ENCODE data around the gene LAIR2. TPM values are rescaled to one million over a fixed set of nuclear protein-coding genes. Genes with fewer than 3 reads are reported as not detected.

LAIR2 gene
- total and polyA plus RNA-seq, 10 of the 15 experiments (the other 5 are each of a cell fraction or from before 2014, with no cell fraction given) = not detected

- no peak for DNase-seq (ENCODE audit: low read depth, low spot score)
- Histone ChIP-seq H3K9ac (ENCODE audit: control insufficient read depth, insufficient read depth, low read length) (no peak overlapping the region), H3K4me2 (ENCODE audit: control insufficient read depth, insufficient read depth) (no peak overlapping the region), H3K36me3 (ENCODE audit: control insufficient read depth in 2 of 2, insufficient read depth in 2 of 2, low read length in 1 of 2) (no peaks in the 10 kb centered on the region), H3K4me3 (no peak overlapping the region), H2AFZ (ENCODE audit: control insufficient read depth, low read depth, low read length) (no peak overlapping the region), H4K20me1 (ENCODE audit: control insufficient read depth, insufficient read depth) (no peaks in the 10 kb centered on the region), H3K4me1 (ENCODE audit: control insufficient read depth, insufficient read depth, low read length) (peaks cover 7% of the 10 kb centered on the region; the same call in 1 of the 2 replicates), H3K27ac (ENCODE audit: control insufficient read depth, insufficient read depth) (no peak overlapping the region), H3K9me3 (replicated peaks; ENCODE audit: control insufficient read depth, insufficient read depth, low read length) (no peaks in the 10 kb centered on the region), H3K79me2 (ENCODE audit: control insufficient read depth, insufficient read depth, low read length) (no peaks in the 10 kb centered on the region), H3K27me3 (replicated peaks in 1 of 2; ENCODE audit: control insufficient read depth in 2 of 2, insufficient read depth in 2 of 2, low read length in 1 of 2) (no peaks in the 10 kb centered on the region; a peak in 1 of 4 replicates)
- no peak for FAIRE-seq
- POLR2A ChIA-PET = no interaction called here
- RAD21 ChIA-PET (ENCODE audit: unreplicated experiment) = interaction anchor here (0.8 to 6.5 kb wide), 5 partner anchors 141 to 652 kb away, joined by 3 to 59 read pairs (median 4); no protein-coding TSS in a partner anchor
- SMC1A ChIA-PET (ENCODE audit: uncharacterized antibody, unreplicated experiment) = interaction anchor here (1.1 to 7.3 kb wide), 5 partner anchors 52 to 202 kb away, joined by 3 to 118 read pairs (median 20); no protein-coding TSS in a partner anchor
- WGBS (ENCODE audit: insufficient coverage, insufficient replicate concordance, low lambda C conversion rate, missing lambda C conversion rate) = 0% methylated on average over 2 of the region's 2 CpGs
- ATAC-seq = no peak
- TF ChIP-seq RUNX3 (IDR thresholded peaks at IDR 0.05; ENCODE audit: low read length) (peak; percentile 69), STAT3 (IDR thresholded peaks at IDR 0.05; ENCODE audit: low read depth, low read length) (no peak)
- CTCF ChIA-PET = interaction anchor here (1.0 to 8.5 kb wide), 12 partner anchors 11 to 203 kb away, joined by 3 to 236 read pairs (median 10); partner anchors contain the start of gene LILRB4
- BruUV-seq (replicated peaks) = no TSS peak
- in situ Hi-C loops (cut with MboI) (no loop called here), intact Hi-C loops (cut with micrococcal nuclease; ENCODE audit: unreplicated experiment) (loop anchor here (5.0 kb wide), 2 partner anchors 37 to 72 kb away; no protein-coding TSS in a partner anchor)
Measured at GRCh38 chr19:54480051-54480450, 22.6 kb upstream of the LAIR2 start.

- ChIA-PET POLR2A (no interaction called here), CTCF (interaction anchor here (0.6 to 8.5 kb wide), 28 partner anchors 10 to 582 kb away, joined by 3 to 236 read pairs (median 4); partner anchors contain the start of genes CNOT3, LILRA2, LILRB4 and RDH13), RAD21 (ENCODE audit: unreplicated experiment) (interaction anchor here (0.7 to 6.5 kb wide), 9 partner anchors 8 to 203 kb away, joined by 3 to 59 read pairs (median 4); partner anchors contain the start of gene CDC42EP5)
- TF ChIP-seq CTCF (IDR thresholded peaks at IDR 0.05 in 2 of 3, conservative IDR thresholded peaks at IDR 0.05 in 1 of 3; ENCODE audit: control insufficient read depth in 2 of 3, extremely low read depth in 1 of 3, insufficient read depth in 1 of 3, low read depth in 3 of 3, low read length in 3 of 3) (peak; percentile 61 to 74 (median 69)), MTA2 (IDR thresholded peaks at IDR 0.05; ENCODE audit: low read depth) (no peak), RCOR1 (conservative IDR thresholded peaks at IDR 0.05; ENCODE audit: low read depth, low read length) (no peak), IRF4 (IDR thresholded peaks at IDR 0.05; ENCODE audit: low read depth, low read length) (0 out of 2 replicates have a peak, but pooled peaks have one; percentile 60), RAD21 (IDR thresholded peaks at IDR 0.05; ENCODE audit: insufficient read depth, low read depth, low read length) (peak; percentile 83), MEF2B (IDR thresholded peaks at IDR 0.05; ENCODE audit: partially characterized antibody, poor library complexity, severe bottlenecking) (no peak), PKNOX1 (IDR thresholded peaks at IDR 0.05) (peak; percentile 49; the same call in 1 of the 2 replicates), PAX8 (IDR thresholded peaks at IDR 0.05) (no peak), NBN (IDR thresholded peaks at IDR 0.05) (no peak), EED (IDR thresholded peaks at IDR 0.05; ENCODE audit: low read depth) (no peak)
Measured at GRCh38 chr19:54481326-54481930, 21.2 kb upstream of the LAIR2 start.

More at GRCh38 chr19:54481326-54481930, 21.2 kb upstream of the LAIR2 start:
- H4K20me1 ChIP-seq (ENCODE audit: control insufficient read depth, insufficient read depth) = no peaks in the 10 kb centered on the region
- no peak overlapping the region for H3K9ac ChIP-seq (ENCODE audit: control insufficient read depth, insufficient read depth, low read length)
- no peak overlapping the region for H3K4me2 ChIP-seq (ENCODE audit: control insufficient read depth, insufficient read depth)
- no peaks in the 10 kb centered on the region for H3K9me3 ChIP-seq (replicated peaks; ENCODE audit: control insufficient read depth, insufficient read depth, low read length)
- 12% methylated on average over 16 of the region's 16 CpGs for WGBS (ENCODE audit: insufficient coverage, insufficient replicate concordance, low lambda C conversion rate, missing lambda C conversion rate)
- BruUV-seq (replicated peaks) = no TSS peak
- SMC1A ChIA-PET (ENCODE audit: uncharacterized antibody, unreplicated experiment) = interaction anchor here (0.6 to 7.3 kb wide), 10 partner anchors 37 to 201 kb away, joined by 3 to 118 read pairs (median 4); partner anchors contain the start of gene LILRB4
- peak; percentile 27 for FAIRE-seq
- peak; percentile 69 for ATAC-seq
- H3K27ac ChIP-seq (ENCODE audit: control insufficient read depth, insufficient read depth) = no peak overlapping the region
- H3K36me3 ChIP-seq (ENCODE audit: control insufficient read depth in 2 of 2, insufficient read depth in 2 of 2, low read length in 1 of 2) = no peaks in the 10 kb centered on the region
- in situ Hi-C loops (cut with MboI) = no loop called here
- no peak overlapping the region for H2AFZ ChIP-seq (ENCODE audit: control insufficient read depth, low read depth, low read length)
- DNase-seq (ENCODE audit: low read depth, low spot score) = no peak
- peaks cover 12% of the 10 kb centered on the region for H3K4me1 ChIP-seq (ENCODE audit: control insufficient read depth, insufficient read depth, low read length)
- no peak overlapping the region for H3K4me3 ChIP-seq
- intact Hi-C loops (cut with micrococcal nuclease; ENCODE audit: unreplicated experiment) = loop anchor here (1.0 to 5.0 kb wide), 3 partner anchors 36 to 195 kb away; no protein-coding TSS in a partner anchor
- no peaks in the 10 kb centered on the region for H3K79me2 ChIP-seq (ENCODE audit: control insufficient read depth, insufficient read depth, low read length)
- H3K27me3 ChIP-seq (replicated peaks in 1 of 2; ENCODE audit: control insufficient read depth in 2 of 2, insufficient read depth in 2 of 2, low read length in 1 of 2) = no peaks in the 10 kb centered on the region; a peak in 1 of 4 replicates
